NCI-H1048 (cell line): ENCODE measurements around the gene RAD51B.
"Not testable (repeated sequence)": the region's sequence is repeated elsewhere in the genome, so short reads cannot be mapped to it uniquely, and the experiment has no call there.

Experiments used
- DNase-seq: peaks from one replicate; lab custom pipeline; 2025; lab: John Stamatoyannopoulos, UW

Gene RAD51B

GRCh38 chr14:68079941-68080697 lies 260.5 kb downstream of the RAD51B start:
- DNase-seq: no peak

- no peak for DNase-seq
Observed at GRCh38 chr14:68081489-68081888, 261.9 kb downstream of the RAD51B start.

DNA sequence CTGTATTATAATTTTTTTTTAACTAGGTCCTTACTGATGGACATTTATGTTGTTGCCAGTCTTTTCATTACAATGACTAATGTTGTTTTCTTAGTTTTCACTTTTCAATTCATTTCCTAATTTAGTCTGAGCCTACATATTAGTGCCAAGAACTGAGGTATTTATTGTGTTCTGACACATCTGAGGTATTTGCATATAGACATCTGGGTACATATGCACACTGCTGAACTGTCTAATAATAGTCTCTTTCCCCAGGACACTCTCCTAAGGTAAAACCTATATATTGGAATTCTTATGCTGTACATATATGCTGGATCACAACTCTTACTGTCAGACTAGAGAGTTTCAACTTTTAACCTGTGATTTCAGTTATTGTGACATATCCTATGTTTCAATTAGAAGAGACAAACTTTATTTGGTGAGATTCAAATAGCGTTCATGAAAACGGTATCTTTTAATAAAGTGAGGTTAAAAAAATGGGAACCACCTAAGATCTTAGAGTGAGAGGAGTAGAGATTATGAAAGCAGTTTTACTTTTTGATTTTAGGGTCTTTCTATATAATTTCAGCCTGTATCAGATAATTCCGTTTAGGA lies 263.2 kb downstream of the RAD51B start:
- no peak for DNase-seq

- no peak for DNase-seq
Observed at GRCh38 chr14:68084256-68084655, 264.7 kb downstream of the RAD51B start.

- no peak for DNase-seq
Observed at GRCh38 chr14:68085742-68086141, 266.2 kb downstream of the RAD51B start.

DNA sequence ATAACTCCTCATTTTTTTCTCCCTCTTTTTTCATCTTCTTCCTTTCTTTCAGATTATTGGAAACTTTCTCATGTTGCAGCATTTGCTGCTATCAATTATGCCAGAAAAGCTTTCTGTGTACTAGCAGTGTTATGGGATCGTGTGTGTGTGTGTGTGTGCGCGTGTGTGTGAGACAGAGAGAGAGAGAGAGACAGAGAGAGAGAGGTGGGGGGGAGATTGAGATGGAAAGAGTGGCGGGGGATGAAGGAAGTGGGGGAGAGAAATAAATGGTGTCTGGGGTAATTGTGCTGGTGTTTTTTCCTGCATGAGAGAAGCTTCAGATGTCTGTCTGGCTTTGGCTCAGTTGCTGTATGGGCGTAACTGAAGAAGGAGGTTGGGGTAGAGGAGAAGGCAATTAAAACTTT lies 268.9 kb downstream of the RAD51B start:
- DNase-seq: no peak

DNA sequence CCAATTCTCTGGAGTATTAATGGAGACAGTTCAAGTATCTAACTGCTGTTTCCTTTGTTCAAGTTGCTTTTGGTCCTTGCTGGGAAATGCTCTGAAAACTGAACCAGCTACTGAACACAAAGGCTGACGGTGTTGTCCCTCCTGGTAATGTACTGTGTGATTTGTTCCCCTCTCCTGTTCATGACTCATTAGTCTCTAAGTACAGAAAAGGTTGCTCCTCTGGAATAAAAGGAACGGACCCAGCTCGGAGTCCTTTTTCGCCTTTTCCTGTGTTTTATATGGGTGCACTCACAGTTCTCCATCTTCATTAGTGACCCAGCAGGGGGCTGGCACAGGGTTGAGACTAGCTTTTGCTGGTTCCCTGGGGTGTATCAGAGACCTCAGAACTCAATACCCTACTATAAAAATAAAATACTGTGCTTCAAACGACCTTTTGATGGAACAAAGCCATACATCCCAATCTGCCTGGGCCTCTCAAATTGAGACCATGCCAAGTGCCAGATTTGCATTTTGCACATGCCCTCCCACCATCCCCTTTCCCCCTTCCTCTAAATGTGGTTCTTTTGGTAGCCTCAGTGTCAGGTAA lies 269.7 kb downstream of the RAD51B start:
- no peak for DNase-seq

- no peak for DNase-seq
Observed at GRCh38 chr14:68094158-68094557, 274.6 kb downstream of the RAD51B start.

- DNase-seq: no peak
Observed at GRCh38 chr14:68094752-68095151, 275.2 kb downstream of the RAD51B start.

- no peak for DNase-seq
Observed at GRCh38 chr14:68097727-68098126, 278.1 kb downstream of the RAD51B start.

DNA sequence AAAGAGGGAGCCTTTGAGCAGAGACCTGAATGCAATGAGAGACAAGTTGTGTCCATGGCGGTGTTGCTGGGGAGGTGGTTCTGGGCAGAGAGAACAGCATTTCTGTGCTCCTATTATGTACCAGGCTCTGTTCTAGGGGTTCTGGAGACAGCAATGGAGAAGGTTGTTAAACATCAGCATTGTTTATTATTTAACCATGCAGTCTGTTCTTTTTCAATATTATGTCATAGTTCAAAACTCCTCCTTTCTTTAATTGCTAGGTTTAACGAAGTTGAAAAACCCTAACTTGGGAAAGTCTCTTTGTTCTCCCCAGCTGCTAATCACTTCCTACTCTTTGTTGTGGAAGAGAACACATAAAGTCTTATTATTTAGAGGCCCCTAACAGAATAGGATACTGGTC lies 279.3 kb downstream of the RAD51B start:
- DNase-seq: no peak

GRCh38 chr14:68099495-68100045 lies 280.0 kb downstream of the RAD51B start:
- no peak for DNase-seq

DNA sequence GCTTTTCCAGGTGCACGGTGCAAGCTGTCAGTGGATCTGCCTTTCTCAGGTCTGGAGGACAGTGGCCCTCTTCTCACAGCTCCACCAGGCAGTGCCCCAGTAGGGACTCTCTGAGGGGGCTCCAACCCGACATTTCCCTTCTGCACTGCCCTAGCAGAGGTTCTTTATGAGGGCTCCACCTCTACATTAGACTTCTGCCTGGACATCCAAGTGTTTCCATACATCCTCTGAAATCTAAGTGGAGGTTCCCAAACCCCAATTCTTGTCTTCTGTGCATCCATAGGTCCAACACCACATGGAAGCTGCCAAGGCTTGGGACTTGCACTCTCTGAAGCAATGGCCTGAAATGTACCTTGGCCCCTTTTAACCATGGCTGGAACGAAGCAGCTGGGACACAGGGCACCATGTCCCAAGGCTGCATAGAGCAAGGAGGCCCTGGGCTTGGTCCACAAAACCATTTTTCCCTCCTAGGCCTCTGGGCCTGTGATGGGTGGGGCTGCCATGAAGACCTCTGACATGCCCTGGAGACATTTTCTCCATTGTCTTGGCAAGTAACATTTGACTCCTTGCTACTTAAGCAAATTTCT lies 282.2 kb downstream of the RAD51B start:
- not testable (repeated sequence) for DNase-seq

DNA sequence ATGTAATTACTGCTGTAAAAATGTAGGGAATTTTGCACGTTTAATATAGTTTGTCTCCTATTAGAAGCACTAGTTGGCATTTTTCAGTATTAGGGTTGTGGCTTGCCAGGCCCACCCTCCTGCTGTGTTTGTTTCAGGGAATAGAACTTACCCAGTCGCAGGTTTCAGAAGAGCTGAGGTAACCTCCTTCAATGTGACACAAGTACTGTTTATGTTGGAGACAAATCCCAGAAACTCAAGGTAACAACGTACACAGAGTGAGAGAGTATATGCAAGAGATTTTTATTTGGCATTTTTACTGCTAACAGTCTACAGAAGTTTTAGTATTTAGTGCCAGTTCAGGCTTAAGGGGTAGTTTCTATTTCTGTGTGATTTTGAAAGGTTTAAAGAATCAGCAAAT lies 284.3 kb downstream of the RAD51B start:
- no peak for DNase-seq

DNA sequence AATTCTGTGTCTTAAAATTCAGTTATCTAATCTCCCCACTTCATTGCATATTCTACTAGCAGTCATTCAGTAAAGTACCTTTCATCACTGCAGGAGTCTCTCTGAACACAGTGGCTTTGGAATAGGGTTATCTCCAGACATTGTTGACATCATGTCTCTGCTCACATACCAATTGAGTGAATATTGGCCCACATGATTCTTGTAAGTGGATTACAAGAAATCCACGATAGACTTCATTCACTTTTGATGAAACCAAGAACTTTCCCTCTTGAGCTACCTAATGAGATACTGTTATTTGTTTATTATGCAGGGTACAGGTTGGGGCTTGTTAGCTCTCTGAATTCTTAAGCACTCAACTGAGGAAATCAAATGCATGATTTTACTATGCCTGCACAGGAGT lies 284.9 kb downstream of the RAD51B start:
- no peak for DNase-seq

GRCh38 chr14:68105816-68106215 lies 286.2 kb downstream of the RAD51B start:
- DNase-seq: no peak

GRCh38 chr14:68106456-68106855 lies 286.9 kb downstream of the RAD51B start:
- DNase-seq: no peak

DNA sequence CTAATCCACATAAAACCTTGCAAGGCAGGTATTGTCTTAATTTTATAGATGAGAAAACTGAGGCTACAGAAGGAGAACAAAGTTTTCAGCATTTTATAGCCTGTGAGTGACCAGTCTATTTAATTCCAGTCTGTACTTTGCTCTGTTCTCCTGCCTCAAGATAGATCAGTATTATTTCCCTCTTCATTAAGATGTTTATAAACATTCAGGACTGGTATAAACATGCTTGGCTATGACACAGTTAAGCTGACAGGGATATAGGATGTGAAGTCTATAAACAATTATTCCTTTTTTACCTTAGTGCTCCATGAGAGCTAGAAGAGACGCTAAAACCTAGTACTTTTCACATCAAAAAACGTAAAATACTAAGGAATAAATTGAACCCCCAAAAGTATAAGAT lies 287.3 kb downstream of the RAD51B start:
- no peak for DNase-seq

- no peak for DNase-seq
Observed at GRCh38 chr14:68109132-68109900, 289.7 kb downstream of the RAD51B start.

GRCh38 chr14:68111097-68111852 lies 291.7 kb downstream of the RAD51B start:
- DNase-seq: no peak

- no peak for DNase-seq
Observed at GRCh38 chr14:68111853-68112270, 292.3 kb downstream of the RAD51B start.
